Activated CD8-positive, alpha-beta memory T cell treated with anti-CD3 and anti-CD28 coated beads, Interleukin-2, amount 50 U/mL, for 24 hours (primary cell): Measurements from ENCODE around the gene PATJ.
A peak's percentile ranks its signal among the peaks of the same experiment; 100 is the strongest.
"Not testable (repeated sequence)": the region's sequence is repeated elsewhere in the genome, so short reads cannot be mapped to it uniquely, and the experiment has no call there.

ENCODE experiments used
- DNase-seq: peaks from one replicate; pipeline ENCODE4 v3.0.0-alpha.2; 2020; ENCODE audit errors: extremely low read depth

The PATJ gene

DNA sequence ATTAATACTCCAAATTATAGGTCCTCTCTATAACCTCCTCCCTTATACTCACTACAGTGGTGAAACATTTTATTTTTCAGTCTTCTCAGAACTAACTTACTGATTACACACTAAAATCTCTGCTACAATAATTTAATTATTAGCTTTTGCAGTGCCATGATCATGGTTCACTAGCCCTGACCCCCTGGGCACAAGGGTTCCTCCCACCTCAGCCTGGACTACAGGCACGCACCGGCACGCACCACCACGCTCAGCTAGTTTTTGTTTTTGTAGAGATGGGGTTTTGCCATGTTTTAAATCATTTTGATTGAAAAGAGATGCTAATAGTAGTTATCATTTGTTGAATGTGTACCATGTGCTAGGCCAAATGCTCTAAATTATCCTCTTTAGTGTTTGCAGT lies 6.3 kb downstream of the PATJ start:
- no peak for DNase-seq

DNA sequence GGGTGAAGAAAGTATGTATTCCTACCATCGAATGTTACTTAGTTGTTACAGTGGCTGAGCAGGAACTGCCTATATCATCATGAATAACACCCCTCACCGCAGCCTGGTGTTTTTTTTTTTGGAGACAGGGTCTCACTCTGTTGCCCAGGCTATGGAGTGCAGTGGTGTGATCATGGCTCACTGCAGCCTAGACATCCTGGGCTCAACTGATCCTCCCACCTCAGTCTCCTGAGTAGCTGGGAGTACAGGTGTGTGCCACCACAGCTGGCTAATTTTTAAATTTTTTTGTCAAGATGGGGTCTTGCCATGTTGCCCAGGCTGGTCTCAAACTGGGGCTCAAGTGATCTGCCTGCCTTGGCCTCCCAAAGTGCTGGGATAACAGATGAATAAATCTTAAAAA lies 7.3 kb downstream of the PATJ start:
- no peak for DNase-seq

DNA sequence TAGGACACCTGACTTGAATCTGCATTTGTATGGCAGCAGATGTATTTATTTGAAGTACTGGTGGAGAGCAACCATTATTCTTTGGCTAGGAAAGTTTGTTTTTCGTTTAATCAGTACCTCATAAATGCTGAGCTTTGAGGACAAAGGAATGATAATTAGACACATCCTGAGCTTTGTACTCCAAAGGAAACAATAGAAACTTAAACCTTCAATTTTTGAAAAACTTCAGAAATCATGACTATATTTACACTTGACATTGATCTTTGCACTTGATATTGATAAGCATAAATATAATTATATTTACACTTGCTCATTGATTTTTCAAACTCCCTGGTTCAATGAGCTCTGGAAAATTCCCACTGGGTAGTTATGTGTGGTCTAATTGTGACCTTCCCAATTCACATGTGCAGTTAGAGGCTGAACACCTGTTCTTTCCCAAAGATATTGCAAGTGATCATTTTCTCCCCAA lies 10.7 kb downstream of the PATJ start:
- DNase-seq, result no peak

DNA sequence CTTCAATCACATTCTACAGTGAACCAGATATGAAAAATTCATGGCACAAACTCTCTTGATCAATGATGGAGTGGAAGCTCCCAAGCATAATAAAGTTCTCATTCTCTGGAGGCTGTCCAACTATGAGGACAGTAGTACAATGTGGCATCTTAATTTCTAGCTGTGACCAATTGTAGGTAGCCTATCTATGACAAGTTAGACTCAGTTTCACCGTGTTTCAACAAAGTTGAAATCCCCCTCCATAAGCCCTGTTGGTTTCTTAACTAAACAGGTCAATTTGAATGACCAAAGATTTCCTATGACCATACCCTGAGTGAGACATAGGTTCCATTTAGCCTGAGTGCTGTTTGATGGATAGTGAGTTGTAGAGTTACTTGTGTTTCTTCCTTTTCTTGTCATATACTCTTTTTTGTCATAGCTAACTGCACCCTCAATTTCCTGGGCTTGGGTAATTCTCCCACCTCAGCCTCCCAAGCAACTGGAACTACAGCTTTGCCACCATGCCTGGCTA lies 11.8 kb downstream of the PATJ start:
- DNase-seq, result no peak

DNA sequence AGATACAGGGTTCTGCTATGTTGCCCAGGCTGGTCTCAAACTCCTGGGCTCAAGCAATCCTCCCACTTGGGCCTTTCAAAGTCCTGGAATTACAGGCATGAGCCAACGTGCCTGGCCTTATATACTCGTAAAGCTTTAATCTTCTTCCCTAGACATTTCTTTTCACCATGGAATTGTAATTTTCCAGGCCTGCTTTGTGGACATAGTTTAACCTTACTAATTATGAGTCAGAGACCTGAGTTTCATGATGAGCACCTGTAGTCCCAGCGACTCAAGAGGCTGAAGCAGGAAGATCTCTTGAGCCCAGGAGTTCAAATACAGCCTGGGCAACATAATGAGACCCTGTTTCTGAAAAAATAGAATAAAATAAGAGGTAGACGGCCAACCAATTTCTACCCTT lies 12.3 kb downstream of the PATJ start:
- no peak for DNase-seq

DNA sequence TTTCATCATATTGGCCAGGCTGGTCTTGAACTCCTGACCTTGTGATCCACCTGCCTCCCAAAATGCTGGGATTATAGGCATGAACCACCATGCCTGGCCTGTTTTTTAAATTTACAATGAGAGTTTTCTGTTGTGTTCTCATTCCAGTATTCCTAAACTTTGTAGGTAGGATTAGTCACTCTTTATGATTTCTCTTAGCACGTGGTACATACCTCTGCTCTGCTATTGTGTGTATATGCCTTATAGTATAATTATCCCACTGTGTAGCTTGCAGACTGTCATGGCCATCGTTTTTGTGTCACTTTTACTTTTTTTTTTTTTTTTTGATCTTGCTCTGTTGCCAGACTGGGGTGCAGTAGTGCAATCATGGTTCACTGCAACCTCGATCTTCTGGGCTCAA lies 14.5 kb downstream of the PATJ start:
- no peak for DNase-seq

DNA sequence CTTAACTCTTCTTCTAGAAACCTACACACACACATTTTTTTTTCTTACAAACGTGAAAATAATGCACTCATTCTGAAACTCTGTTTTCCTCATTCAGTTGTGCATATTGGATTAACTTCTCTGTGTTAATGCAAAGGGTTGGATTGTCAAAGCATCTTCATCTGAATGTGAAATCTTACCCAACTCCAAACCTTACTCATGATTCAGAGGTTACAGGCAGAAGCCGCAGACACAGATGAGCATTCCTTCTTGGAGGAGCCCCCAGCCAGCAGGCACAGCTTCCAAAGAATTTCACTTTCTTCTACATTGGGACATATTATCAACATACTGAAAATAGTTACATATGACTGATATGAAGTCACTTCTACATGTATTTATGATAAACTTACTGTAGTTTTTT lies 15.7 kb downstream of the PATJ start:
- DNase-seq, result no peak

DNA sequence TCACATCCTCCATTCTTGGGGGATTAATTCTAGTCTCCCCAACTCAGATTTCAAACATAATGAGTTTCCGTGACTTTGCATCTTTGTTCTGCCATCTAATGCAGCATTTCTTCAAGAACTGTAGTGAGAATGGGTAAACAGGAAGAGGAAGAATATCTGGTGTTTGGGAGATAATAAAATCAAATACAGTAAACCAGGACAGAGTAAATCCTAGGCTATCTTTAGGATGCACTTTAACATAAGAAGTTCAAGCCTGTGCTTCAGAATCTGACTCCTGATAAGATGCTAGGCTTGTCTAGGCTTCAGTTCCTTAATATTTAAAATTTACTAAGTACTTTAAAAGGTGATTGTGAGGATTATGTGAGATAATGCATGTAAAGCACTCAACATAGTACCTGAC lies 27.9 kb downstream of the PATJ start:
- no peak for DNase-seq

DNA sequence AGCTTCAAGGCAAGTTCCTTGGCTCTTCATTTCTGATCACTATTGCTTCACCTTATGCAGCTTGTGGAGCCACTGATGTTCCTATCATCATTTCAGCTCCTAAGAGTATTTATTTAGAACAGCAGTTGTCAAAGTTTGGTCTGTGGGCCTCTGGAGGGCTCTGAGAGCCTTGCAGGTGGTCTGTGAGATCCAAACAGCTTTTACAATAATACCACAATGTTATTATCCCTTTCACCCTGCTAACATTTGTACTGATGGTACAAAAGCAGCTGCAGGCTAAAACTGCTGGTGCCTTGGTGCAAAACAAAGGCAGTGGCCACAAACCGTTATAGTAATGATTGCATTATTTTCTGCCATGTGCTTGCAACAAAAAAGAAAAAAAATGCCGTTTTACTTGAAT lies 33.8 kb downstream of the PATJ start:
- no peak for DNase-seq

DNA sequence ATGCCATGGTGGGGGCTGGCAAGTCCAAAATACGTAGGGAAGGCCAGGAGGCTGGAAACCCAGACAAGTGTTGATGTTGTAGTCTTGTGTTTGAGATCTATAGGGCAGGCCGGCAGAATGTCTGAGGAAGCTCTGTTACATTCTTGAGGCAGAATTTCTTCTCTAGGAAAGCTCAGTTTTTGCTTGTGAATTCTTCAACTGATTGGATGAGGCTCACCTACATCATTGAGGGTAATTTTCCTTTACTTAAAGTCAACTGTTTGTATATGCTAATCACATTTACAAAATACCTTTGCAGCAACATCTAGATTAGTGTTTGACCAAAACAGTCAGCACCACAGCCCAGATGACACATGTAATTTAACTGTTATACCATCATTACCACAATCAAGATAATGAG lies 37.0 kb downstream of the PATJ start:
- no peak for DNase-seq

DNA sequence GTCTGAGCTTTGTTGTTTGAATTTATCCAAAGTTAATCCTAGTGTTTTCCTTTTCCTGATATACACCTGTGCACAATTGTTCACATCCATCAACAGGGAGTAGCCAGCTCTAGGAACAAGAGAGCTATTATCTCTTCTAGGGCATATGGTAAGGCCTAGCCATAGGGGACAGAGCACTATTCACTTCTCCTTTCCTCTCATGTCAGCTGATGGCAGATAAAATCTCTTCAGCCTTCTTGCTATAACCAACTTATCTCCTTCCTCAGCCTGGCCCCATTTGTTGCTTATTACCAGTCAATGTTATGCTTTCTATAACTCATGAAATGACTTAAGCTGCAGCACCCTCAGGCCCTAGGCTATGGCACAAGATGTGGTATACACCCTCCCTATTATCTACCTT lies 38.9 kb downstream of the PATJ start:
- DNase-seq, result no peak

DNA sequence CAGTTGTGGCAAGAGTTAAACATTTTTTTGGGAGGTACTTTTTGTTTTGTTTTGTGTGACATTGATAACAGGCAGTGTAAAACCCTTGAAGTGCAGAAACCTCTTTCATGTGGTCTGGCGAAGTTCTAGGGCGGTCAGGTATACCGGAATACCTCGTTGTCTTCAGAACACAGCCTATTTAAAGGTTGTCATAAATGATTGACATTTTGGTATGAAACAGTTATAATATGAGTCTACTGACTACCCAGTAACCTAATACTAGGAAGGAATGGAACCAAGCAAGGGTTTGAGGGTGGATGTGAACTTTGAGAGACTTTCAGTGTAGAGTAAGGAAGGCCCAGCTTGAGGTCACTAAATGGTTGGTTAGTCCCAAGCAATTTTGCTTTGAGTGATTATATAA lies 40.5 kb downstream of the PATJ start:
- DNase-seq, result peak; percentile 7

DNA sequence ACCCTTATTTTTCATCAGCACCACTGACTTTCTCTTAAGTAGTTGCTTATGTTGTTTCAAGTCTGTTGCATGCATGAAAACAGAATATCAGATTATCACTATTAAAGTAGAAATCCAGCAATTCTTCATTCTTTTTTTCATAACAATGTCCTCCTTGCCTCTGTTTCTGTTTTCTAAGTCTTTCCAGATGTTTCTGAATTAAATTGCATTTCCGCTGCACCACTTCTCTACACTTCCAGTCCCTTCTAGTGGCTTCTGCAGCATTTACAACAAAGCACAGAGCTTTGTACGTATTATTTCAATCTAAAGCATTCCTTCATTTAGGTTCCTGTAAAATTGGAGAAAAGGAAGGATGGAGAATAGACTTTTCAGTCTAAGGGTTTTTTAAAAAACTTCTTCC lies 42.4 kb downstream of the PATJ start:
- DNase-seq, result no peak

DNA sequence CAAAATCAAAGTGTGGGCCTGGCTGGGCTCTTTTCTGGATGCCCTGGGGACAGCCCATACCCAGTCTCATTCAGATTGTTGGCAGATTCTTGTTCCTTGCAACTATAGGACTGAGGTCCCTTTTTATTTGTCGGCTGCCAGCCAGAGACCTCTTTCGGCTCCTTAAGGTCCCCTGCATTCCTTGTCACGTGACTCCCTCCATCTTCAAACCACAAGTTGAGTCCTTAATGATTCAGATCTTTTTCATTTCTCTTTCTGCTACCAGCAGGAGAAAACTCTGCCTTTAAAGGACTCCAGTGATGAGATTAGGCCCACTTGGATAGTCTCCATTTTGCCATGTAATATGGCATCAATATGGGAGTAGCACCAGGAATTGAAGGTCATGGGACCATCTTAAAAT lies 48.6 kb downstream of the PATJ start:
- DNase-seq, result no peak

DNA sequence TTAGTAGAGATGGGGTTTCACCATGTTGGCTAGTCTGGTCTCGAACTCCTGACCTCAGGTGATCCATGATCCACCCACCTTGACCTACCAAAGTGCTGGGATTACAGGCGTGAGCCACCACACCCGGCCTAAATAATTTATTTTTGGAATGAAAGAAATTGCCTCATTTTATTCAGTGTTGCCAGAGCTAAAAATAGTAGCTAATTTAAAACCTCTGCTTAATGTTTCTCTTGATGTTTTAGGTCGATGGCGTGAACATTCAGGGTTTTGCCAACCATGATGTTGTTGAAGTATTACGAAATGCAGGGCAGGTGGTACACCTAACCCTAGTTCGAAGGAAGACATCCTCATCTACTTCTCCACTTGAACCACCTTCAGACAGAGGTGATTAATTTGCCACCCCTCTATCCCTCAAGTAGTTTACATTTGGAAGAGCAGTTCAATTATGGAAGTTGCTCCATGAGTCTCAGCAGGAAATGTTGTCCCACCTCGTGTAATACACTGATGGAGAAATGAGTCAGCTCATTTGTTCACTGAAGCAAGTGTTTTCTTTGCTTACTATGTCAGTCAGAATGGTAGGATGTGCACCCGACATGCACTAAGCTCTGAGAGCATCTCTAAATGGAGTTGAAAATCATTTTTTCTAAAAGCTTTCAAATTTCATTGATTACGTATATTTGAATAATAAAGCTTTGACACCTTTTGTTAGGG lies 54.9 kb downstream of the PATJ start:
- no peak for DNase-seq

DNA sequence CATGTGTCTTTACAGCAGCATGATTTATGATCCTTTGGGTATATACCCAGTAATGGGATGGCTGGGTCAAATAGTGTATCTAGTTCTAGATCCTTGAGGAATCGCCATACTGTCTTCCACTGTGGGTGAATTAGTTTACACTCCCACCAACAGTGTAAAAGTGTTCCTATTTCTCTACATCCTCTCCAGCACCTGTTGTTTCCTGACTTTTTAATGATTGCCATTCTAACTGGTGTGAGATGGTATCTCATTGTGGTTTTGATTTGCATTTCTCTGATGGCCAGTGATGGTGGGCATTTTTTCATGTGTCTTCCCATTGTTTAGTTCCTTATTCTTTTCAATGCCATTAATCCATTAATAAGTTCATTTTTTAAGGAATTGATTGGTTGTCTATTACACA lies 58.8 kb downstream of the PATJ start:
- not testable (repeated sequence) for DNase-seq

DNA sequence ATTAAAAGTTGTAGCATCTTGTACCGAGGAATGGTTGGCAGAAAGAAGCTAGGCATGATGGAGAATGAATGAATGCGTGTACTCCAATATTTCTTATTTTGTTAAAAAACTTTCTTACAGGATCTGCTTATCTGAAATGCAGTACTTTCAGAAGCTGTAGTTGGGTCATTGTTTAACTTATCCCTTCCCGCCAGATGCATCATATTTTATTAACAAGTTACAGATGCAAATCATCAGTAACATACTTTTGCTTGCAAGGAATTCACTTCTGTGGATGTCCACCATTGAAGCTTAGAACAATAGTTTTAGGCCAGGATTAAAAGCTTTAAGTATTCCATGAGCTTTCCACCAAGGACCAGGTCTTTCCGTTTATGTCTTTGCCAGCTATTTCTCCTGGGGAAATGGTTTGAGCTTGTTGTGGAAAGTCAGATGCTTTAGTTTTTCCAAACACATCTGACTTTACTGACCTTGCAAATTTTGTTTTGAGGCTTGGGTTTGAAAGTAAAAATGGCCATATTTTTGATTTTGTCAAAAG lies 65.4 kb downstream of the PATJ start:
- no peak for DNase-seq

DNA sequence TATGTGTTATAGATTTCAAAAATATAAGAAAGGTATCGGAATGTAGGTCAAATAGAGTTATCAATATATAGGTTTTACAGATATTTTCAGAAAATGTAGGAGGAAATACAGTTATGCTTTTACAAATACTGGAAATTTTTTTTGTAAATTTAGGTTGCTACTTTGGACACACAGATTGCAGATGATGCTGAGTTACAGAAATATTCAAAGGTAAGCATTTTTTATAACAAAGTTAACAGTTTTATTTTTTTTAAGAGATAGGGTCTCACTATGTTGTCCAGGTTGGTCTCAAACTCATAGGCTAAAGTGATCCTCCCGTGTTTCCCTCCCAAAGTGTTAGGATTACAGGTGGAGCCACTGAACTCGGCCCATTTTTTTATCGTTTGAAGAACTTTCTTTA lies 66.0 kb downstream of the PATJ start:
- DNase-seq, result no peak

DNA sequence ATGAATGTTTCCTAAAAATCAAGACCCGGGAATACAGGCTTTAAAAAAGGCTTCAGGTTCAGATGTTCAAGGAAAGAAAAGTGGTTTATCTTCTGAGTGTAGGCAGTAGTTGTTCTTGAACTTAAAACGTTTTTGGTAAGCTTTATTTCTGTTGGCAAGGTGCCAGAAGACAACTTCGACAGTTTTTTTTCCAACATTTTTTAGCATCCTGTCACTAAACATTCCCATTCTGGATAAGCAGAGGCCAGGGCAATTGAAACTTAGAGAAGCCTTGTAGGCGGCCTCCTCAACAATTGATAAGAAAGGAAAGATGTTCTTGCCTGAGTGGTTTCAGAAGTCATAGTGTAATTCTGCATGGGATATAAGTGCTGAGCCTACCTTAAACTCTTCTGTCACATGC lies 66.7 kb downstream of the PATJ start:
- DNase-seq, result no peak

DNA sequence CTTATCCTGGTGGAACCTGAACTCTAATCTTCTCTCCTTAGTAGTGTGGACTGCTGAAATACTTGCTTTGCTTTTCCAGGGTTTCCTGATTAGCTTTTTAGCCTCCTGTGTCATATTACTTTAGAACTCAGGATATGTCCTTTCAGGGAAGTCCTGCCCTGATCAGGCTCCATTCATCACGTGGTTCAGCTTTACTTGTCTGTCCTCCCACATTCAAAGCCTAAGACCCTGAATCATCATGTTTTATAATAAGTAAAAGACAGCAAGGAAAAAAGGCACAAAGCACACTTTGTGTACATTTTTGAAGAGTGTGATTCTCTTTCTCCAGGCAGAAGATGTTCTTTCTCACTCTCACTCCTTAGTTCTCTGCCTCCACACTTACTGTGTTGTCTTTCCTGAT lies 70.6 kb downstream of the PATJ start:
- no peak for DNase-seq

DNA sequence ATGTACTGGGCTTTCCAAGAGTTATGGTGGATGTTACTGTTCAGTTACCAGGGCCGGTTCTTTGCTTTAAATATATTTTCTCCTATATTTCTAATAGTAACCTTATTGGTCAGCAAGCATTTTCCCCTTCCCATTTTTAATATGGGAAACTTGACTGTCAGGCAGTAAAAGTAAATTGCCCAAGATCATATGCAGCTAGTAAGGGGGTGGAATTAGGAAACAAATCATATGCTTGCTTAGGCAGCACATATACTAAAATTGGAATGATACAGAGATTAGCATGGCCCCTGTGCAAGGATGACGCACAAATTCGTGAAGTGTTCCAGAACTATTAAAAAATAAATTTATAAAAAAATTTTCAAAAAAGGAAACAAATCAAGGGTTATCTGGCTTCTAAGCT lies 73.9 kb downstream of the PATJ start:
- no peak for DNase-seq

DNA sequence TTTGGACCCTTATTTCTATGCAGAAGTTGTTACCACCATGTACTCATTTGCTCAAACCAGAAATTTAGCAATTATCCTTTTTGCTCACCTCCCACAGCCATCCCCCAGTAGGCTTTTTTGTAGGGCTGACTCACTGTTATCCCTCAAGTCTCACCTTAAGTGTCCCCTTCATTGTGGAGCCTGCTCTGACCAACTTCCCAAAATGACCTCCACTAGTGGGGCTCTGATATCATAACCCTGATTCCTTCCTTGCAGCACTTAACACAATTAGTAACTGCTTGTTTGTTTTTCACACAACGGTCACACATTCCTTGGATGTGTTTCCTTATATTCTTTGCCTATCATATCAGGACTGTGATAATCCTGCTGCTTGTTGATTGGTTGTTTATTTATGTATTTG lies 76.7 kb downstream of the PATJ start:
- DNase-seq, result no peak

DNA sequence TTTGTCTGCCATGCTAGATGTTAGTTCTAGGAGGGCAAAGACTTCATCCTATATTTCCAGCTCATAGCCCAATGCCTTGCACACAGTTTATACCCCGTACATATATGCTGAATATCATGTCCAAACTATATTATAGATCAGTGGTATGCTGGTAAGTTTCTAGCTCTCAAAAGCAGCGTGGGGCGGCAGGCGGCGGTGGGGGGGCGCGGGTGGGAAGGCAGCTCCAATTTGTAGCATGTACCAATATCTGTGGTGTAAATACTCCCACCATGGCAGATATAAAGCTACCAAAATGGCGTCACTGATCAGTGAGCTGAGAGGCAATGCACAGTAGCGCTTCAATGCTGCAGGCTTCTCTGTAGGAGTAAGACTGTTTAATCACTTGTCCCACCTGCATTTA lies 77.1 kb downstream of the PATJ start:
- no peak for DNase-seq

DNA sequence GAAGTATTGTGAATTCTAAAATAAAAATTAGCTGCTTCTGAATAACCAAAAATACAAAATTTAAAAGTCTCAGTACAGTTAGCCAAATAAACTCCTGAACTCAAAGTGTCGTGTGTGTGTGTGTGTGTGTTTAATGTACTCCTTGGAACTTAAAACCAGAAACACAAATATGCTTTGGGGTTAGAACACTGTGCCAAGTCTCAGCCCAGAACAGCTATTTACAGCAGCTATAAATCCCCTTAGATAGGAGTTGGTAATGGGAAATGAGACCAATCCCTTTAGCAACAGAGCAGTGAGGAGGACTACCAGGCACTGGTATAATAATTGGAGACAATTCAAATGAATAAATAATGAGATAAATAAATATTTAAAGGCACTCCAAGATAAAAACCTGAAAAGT lies 83.1 kb downstream of the PATJ start:
- no peak for DNase-seq
